ENCODE data around the gene TMUB1. TPM values are rescaled to one million over a fixed set of nuclear protein-coding genes. Genes with fewer than 3 reads are reported as not detected.

Gene TMUB1
- total RNA-seq, 1 experiment from 2014 or later: 34.5 TPM

- no peak overlapping the region for H3K27ac ChIP-seq
- no peaks in the 10 kb centered on the region for H3K9me3 ChIP-seq (replicated peaks)
- H3K36me3 ChIP-seq: peaks cover 47% of the 10 kb centered on the region
- H3K4me3 ChIP-seq: no peak overlapping the region
- H3K27me3 ChIP-seq (replicated peaks): no peaks in the 10 kb centered on the region
- H3K4me1 ChIP-seq (replicated peaks): peaks cover 20% of the 10 kb centered on the region
- no peak for DNase-seq (ENCODE audit: low read depth in 1 of 2, low spot score in 2 of 2)
Observed at GRCh38 chr7:151032936-151033863, 50.1 kb downstream of the TMUB1 start.

Other genes with a start within 250 kb of the TMUB1 start
- gene AOC1, start 231.0 kb downstream of the TMUB1 start, total RNA-seq (2014; rRNA removed; shearing (Covaris generic)): not detected in 2 replicates
- not detected in 2 replicates for gene KCNH2, start 105.2 kb downstream of the TMUB1 start, total RNA-seq (2014; rRNA removed; shearing (Covaris generic))
- not detected in 2 replicates for gene NOS3, start 92.5 kb downstream of the TMUB1 start, total RNA-seq (2014; rRNA removed; shearing (Covaris generic))
- gene ATG9B, start 59.0 kb downstream of the TMUB1 start, total RNA-seq (2014; rRNA removed; shearing (Covaris generic)): not detected in 2 replicates
- gene ABCB8, start 55.0 kb downstream of the TMUB1 start, total RNA-seq (2014; rRNA removed; shearing (Covaris generic)): 24.6 and 38.2 TPM in 2 replicates
- gene ASIC3, start 35.0 kb downstream of the TMUB1 start, total RNA-seq (2014; rRNA removed; shearing (Covaris generic)): not detected in 2 replicates
- gene CDK5, start 25.6 kb downstream of the TMUB1 start, total RNA-seq (2014; rRNA removed; shearing (Covaris generic)): 23.7 and 29.3 TPM in 2 replicates
- 95.5 and 100 TPM in 2 replicates for gene SLC4A2, start 23.9 kb downstream of the TMUB1 start, total RNA-seq (2014; rRNA removed; shearing (Covaris generic))
- gene FASTK, start 2.7 kb downstream of the TMUB1 start, total RNA-seq (2014; rRNA removed; shearing (Covaris generic)): 104 and 120 TPM in 2 replicates
- gene AGAP3, start 3.0 kb upstream of the TMUB1 start, total RNA-seq (2014; rRNA removed; shearing (Covaris generic)): 19.9 and 36.6 TPM in 2 replicates
- not detected in 2 replicates for gene GBX1, start 84.2 kb upstream of the TMUB1 start, total RNA-seq (2014; rRNA removed; shearing (Covaris generic))
- gene ASB10, start 103.8 kb upstream of the TMUB1 start, total RNA-seq (2014; rRNA removed; shearing (Covaris generic)): not detected in 2 replicates
- not detected in 2 replicates for gene H2BK1, start 127.0 kb upstream of the TMUB1 start, total RNA-seq (2014; rRNA removed; shearing (Covaris generic))
- gene ABCF2, start 143.7 kb upstream of the TMUB1 start, total RNA-seq (2014; rRNA removed; shearing (Covaris generic)): 52.0 and 72.6 TPM in 2 replicates
- 50.1 and 68.1 TPM in 2 replicates for gene CHPF2, start 149.0 kb upstream of the TMUB1 start, total RNA-seq (2014; rRNA removed; shearing (Covaris generic))
- gene SMARCD3, start 165.2 kb upstream of the TMUB1 start, total RNA-seq (2014; rRNA removed; shearing (Covaris generic)): 20.9 and 22.6 TPM in 2 replicates